Activated CD8-positive, alpha-beta T cell treated with anti-CD3 and anti-CD28 coated beads, Interleukin-2, amount 10 ng/mL, durations not matched to agents 7 days and 5 days (primary cell): ENCODE data around the gene PSMB11. TPM values are rescaled to one million over a fixed set of nuclear protein-coding genes. Genes with fewer than 3 reads are reported as not detected.

Experiments
- ATAC-seq: fragments of 150-1000 bp; cut with Tn5 transposase; one replicate; pipeline ENCODE4 v1.10.0; 2021; ENCODE audit warnings: moderate library complexity
- CTCF ChIA-PET: fragments of 350-600 bp; sonication (Branson Sonifier 250); formaldehyde crosslinking; loops from one replicate; lab custom pipeline; 2021; ENCODE audit warnings: antibody characterized with exemption; lab: Charles Lee
- POLR2A ChIA-PET: fragments of 350-600 bp; sonication (Branson Sonifier 250); formaldehyde crosslinking; loops from one replicate; lab custom pipeline; 2021; ENCODE audit warnings: antibody characterized with exemption; lab: Charles Lee
- DNase-seq: peaks from one replicate; pipeline ENCODE4 v3.0.0-alpha.2; 2020
- H3K27ac Mint-ChIP-seq: one replicate; pipeline ENCODE4 v1.8.0; 2021; ENCODE audit warnings: mild to moderate bottlenecking, mixed read lengths
- H3K27me3 Mint-ChIP-seq: one replicate; pipeline ENCODE4 v1.8.0; 2021; ENCODE audit warnings: low read depth, mixed read lengths
- H3K36me3 Mint-ChIP-seq: one replicate; pipeline ENCODE4 v1.8.0; 2021; ENCODE audit warnings: low read depth, mixed read lengths
- H3K4me1 Mint-ChIP-seq: one replicate; pipeline ENCODE4 v1.8.0; 2021; ENCODE audit warnings: low read depth, mixed read lengths
- H3K4me3 Mint-ChIP-seq: one replicate; pipeline ENCODE4 v1.8.0; 2021; ENCODE audit warnings: mild to moderate bottlenecking, mixed read lengths
- H3K9me3 Mint-ChIP-seq: one replicate; pipeline ENCODE4 v1.8.0; 2022; ENCODE audit warnings: mixed read lengths; ENCODE audit not compliant: insufficient read depth
- total RNA-seq, 2 experiments: library from RNA; stranded (reverse); gene quantifications; one replicate each; pipeline ENCODE4 v1.2.3, GENCODE V29; 2021

PSMB11 gene
- total RNA-seq, 2 experiments from 2014 or later: not detected

- POLR2A ChIA-PET: no interaction called here
- DNase-seq (no peak), ATAC-seq (no peak)
- H3K4me3 Mint-ChIP-seq: no peak overlapping the region
- H3K36me3 Mint-ChIP-seq: peaks cover 52% of the 10 kb centered on the region
- H3K27ac Mint-ChIP-seq: no peak overlapping the region
- peaks cover 30% of the 10 kb centered on the region for H3K4me1 Mint-ChIP-seq
- no peaks in the 10 kb centered on the region for H3K9me3 Mint-ChIP-seq
- CTCF ChIA-PET: interaction anchor here (1.2 to 8.6 kb wide), 6 partner anchors 16 to 164 kb away, joined by 3 to 85 read pairs (median 9); partner anchors contain the start of gene PRMT5
- H3K27me3 Mint-ChIP-seq: no peaks in the 10 kb centered on the region
Measured at GRCh38 chr14:23093104-23093503, 51.1 kb downstream of the PSMB11 start.

GRCh38 chr14:23093526-23093925 is 51.5 kb downstream of the PSMB11 start:
- ATAC-seq (no peak), DNase-seq (no peak)
- CTCF ChIA-PET: interaction anchor here (2.2 to 5.2 kb wide), 7 partner anchors 15 to 164 kb away, joined by 11 to 96 read pairs (median 26); partner anchors contain the start of genes CDH24, CEBPE and PRMT5
- Mint-ChIP-seq H3K4me3 (no peak overlapping the region), H3K27me3 (no peaks in the 10 kb centered on the region), H3K36me3 (peaks cover 53% of the 10 kb centered on the region), H3K4me1 (peaks cover 30% of the 10 kb centered on the region), H3K27ac (no peak overlapping the region), H3K9me3 (no peaks in the 10 kb centered on the region)
- POLR2A ChIA-PET: interaction anchor here (0.8 to 3.0 kb wide), 7 partner anchors 16 to 1068 kb away, joined by 3 to 28 read pairs (median 16); partner anchors contain the start of genes CEBPE, IRF9 and PABPN1

Other genes starting within 250 kb of the PSMB11 start
- gene SLC7A7, start 226.8 kb upstream of the PSMB11 start, total RNA-seq: under 1 TPM in 1 of 2 experiments, not detected in 1; 0.23 TPM
- gene MRPL52, start 212.3 kb upstream of the PSMB11 start, total RNA-seq: 10 to 100 TPM; 93.9 to 97.3 TPM
- gene MMP14, start 205.6 kb upstream of the PSMB11 start, total RNA-seq: 1 to 10 TPM; 1.8 to 2.4 TPM
- 10 to 100 TPM; 37.1 to 40.7 TPM for gene LRP10, start 170.5 kb upstream of the PSMB11 start, total RNA-seq
- gene REM2, start 159.0 kb upstream of the PSMB11 start, total RNA-seq: under 1 TPM; 0.21 to 0.61 TPM
- gene RBM23, start 123.1 kb upstream of the PSMB11 start, total RNA-seq: 10 to 100 TPM; 77.1 to 81.2 TPM
- 10 to 100 TPM; 55.5 to 64.9 TPM for gene PRMT5, start 112.8 kb upstream of the PSMB11 start, total RNA-seq
- 10 to 100 TPM; 74.7 to 79.1 TPM for gene HAUS4, start 85.1 kb upstream of the PSMB11 start, total RNA-seq
- gene AJUBA, start 59.7 kb upstream of the PSMB11 start, total RNA-seq: 1 to 10 TPM in 1 of 2 experiments, under 1 TPM in 1; 0.74 to 1.4 TPM
- gene C14orf93, start 32.1 kb upstream of the PSMB11 start, total RNA-seq: 1 to 10 TPM; 7.8 to 9.0 TPM
- 10 to 100 TPM; 64.5 to 74.5 TPM for gene PSMB5, start 7.3 kb upstream of the PSMB11 start, total RNA-seq
- gene CDH24, start 15.3 kb downstream of the PSMB11 start, total RNA-seq: 1 to 10 TPM; 1.6 to 1.8 TPM
- 100 to 1,000 TPM; 161 to 177 TPM for gene ACIN1, start 52.9 kb downstream of the PSMB11 start, total RNA-seq
- 10 to 100 TPM; 46.0 to 47.0 TPM for gene C14orf119, start 53.3 kb downstream of the PSMB11 start, total RNA-seq
- gene CIROP, start 62.8 kb downstream of the PSMB11 start, total RNA-seq: not detected
- gene CEBPE, start 77.0 kb downstream of the PSMB11 start, total RNA-seq: under 1 TPM; 0.50 to 0.92 TPM
- under 1 TPM; 0.24 to 0.57 TPM for gene SLC7A8, start 141.4 kb downstream of the PSMB11 start, total RNA-seq
- gene RNF212B, start 195.7 kb downstream of the PSMB11 start, total RNA-seq: not detected
- gene HOMEZ, start 243.9 kb downstream of the PSMB11 start, total RNA-seq: 1 to 10 TPM; 7.8 to 9.2 TPM